OCI-LY7 (cell line): ENCODE data around the gene DAGLA. TPM values are rescaled to one million over a fixed set of nuclear protein-coding genes. Genes with fewer than 3 reads are reported as not detected.
A peak's percentile ranks its signal among the peaks of the same experiment; 100 is the strongest.

Experiments
- BruUV-seq: library from RNA; stranded (reverse); fragments of 400-500 nt; replicated peaks from 2 replicates; lab custom pipeline; 2021; lab: Mats Ljungman, UMichigan
- CTCF ChIA-PET: fragments of 300-600 bp; sonication (Branson Sonifier 250); formaldehyde crosslinking; loops from one replicate; lab custom pipeline; 2022; ENCODE audit warnings: antibody characterized with exemption; ENCODE audit not compliant: unreplicated experiment; lab: Charles Lee
- POLR2A ChIA-PET: fragments of 300-600 bp; sonication (Branson Sonifier 250); formaldehyde crosslinking; loops from one replicate; lab custom pipeline; 2022; ENCODE audit warnings: antibody characterized with exemption; lab: Charles Lee
- DNase-seq: peaks from one replicate; pipeline ENCODE4 v3.0.0-alpha.2; 2015; ENCODE audit warnings: low spot score
- H2AFZ ChIP-seq: fragments of 200-600 bp; sonication (generic), shearing (Covaris generic); 2 replicates; pipeline ENCODE4 v1.6.1; 2014; ENCODE audit warnings: mild to moderate bottlenecking, antibody characterized with exemption, low read length, moderate library complexity
- H3K27ac ChIP-seq: fragments of 200-600 bp; sonication (generic); 2 replicates; pipeline ENCODE4 v1.5.1; 2014; ENCODE audit warnings: mixed run types, low read depth, mild to moderate bottlenecking, moderate library complexity, low read length, inconsistent platforms; ENCODE audit not compliant: poor library complexity, severe bottlenecking
- H3K36me3 ChIP-seq: fragments of 200-600 bp; sonication (generic); 2 replicates; pipeline ENCODE4 v1.6.1; 2014; ENCODE audit warnings: mild to moderate bottlenecking, antibody characterized with exemption, low read length, moderate library complexity, mixed read lengths; ENCODE audit not compliant: insufficient read depth
- H3K4me1 ChIP-seq: fragments of 200-600 bp; sonication (generic); 2 replicates; pipeline ENCODE4 v1.5.1; 2014; ENCODE audit warnings: mild to moderate bottlenecking, low read length; ENCODE audit not compliant: insufficient read depth, poor library complexity, severe bottlenecking
- H3K4me2 ChIP-seq: fragments of 200-600 bp; sonication (generic); 2 replicates; pipeline ENCODE4 v1.6.1; 2014; ENCODE audit warnings: mild to moderate bottlenecking, low read length
- H3K4me3 ChIP-seq: fragments of 200-600 bp; sonication (generic); 2 replicates; pipeline ENCODE4 v1.5.1; 2014; ENCODE audit warnings: mild to moderate bottlenecking, low read depth, low read length; ENCODE audit not compliant: poor library complexity, severe bottlenecking
- H3K79me2 ChIP-seq: fragments of 200-600 bp; sonication (generic); 2 replicates; pipeline ENCODE4 v1.6.1; 2016; ENCODE audit warnings: low read depth, mild to moderate bottlenecking, low read length, moderate library complexity, mixed read lengths; ENCODE audit not compliant: insufficient read depth
- H3K9me2 ChIP-seq: fragments of 200-600 bp; sonication (generic); 2 replicates; pipeline ENCODE4 v1.6.1; 2016; ENCODE audit warnings: mild to moderate bottlenecking, low read length, mixed read lengths; ENCODE audit not compliant: insufficient read depth
- H3K9me3 ChIP-seq: fragments of 200-600 bp; sonication (generic); 2 replicates; pipeline ENCODE4 v1.6.1; 2014; ENCODE audit warnings: mild to moderate bottlenecking, mixed run types, low read length, mixed read lengths
- H4K20me1 ChIP-seq: fragments of 200-600 bp; sonication (generic); 2 replicates; pipeline ENCODE4 v1.6.1; 2014; ENCODE audit warnings: mild to moderate bottlenecking, antibody characterized with exemption, low read length, moderate library complexity, mixed read lengths; ENCODE audit not compliant: insufficient read depth
- CTCF ChIP-seq: fragments of 200-600 bp; sonication (generic); conservative IDR thresholded peaks from 2 replicates; pipeline ENCODE4 v1.5.1; 2014; ENCODE audit warnings: mild to moderate bottlenecking, antibody characterized with exemption, low read length, moderate library complexity, mixed read lengths
- EZH2phosphoT487 ChIP-seq: fragments of 200-600 bp; sonication (generic); IDR thresholded peaks from 2 replicates; pipeline ENCODE4 v1.6.1; 2018; ENCODE audit warnings: low read depth, borderline replicate concordance, mild to moderate bottlenecking, mixed run types, antibody characterized with exemption, low read length, moderate library complexity, mixed read lengths
- intact Hi-C: fragments of 100-400 bp; cut with micrococcal nuclease; formaldehyde crosslinking; loops from one replicate; pipeline ENCODE4 v1.10.0; 2022; ENCODE audit not compliant: unreplicated experiment
- total RNA-seq, 2 experiments: library from RNA; depleted of rRNA in 1 of 2; stranded (reverse); fragments of >200 nt in 1 of 2; shearing (Covaris generic) in 1 of 2; gene quantifications; 2 replicates each; pipeline ENCODE4 v1.2.3, GENCODE V29; 2014 to 2022

DAGLA gene
- total RNA-seq, 2 experiments from 2014 or later = not detected

GRCh38 chr11:61746442-61747191, 66.4 kb downstream of the DAGLA start:
- Histone ChIP-seq H2AFZ (no peak overlapping the region), H4K20me1 (no peaks in the 10 kb centered on the region), H3K9me3 (no peaks in the 10 kb centered on the region), H3K4me3 (no peak overlapping the region), H3K4me1 (no peaks in the 10 kb centered on the region), H3K79me2 (no peaks in the 10 kb centered on the region), H3K9me2 (no peaks in the 10 kb centered on the region), H3K4me2 (no peak overlapping the region), H3K27ac (no peak overlapping the region), H3K36me3 (no peaks in the 10 kb centered on the region)
- intact Hi-C loops = loop anchor here (1.0 to 5.0 kb wide), 2 partner anchors 30 to 361 kb away; no protein-coding TSS in a partner anchor
- ChIA-PET CTCF (no interaction called here), POLR2A (no interaction called here)
- DNase-seq = no peak
- no TSS peak for BruUV-seq
- TF ChIP-seq CTCF (no peak), EZH2phosphoT487 (no peak)

DNA sequence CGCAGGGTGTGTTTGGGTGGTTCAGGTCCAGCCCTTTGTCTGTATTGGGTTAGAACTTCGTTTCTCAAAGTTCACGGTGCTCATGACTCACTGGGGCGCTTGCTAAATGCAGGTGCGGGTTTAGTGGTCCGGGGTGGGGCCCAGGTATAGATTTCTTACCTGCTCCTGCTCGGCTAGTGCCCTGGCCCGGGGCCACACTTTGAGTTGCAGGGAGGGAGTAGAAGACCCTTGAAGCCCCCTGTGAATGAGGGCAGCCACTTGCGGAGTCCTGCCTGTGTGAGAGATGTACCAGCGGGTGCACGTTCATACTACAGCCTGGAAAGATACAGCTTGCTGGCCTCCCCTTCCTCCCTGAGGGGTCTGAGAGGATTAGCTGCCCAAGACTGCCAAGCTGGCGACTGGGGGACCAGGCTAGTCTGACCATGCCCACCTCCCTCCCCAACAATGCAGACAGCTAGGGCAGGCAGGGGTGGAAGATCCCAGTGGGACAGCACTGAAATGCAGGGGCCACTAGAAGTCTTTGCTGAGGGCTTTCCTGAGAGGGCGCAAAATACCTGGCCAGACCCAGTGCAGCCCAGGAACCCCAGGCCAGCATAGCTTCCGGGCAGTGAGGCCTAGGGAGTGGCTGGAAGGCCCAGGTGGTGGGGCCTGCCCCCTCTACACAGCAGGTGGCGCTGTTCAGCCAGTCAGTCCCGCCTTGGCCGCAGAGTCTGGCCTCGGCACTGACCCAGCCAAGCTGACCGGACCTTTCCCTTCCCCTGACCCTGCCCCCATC, 67.2 kb downstream of the DAGLA start:
- POLR2A ChIA-PET = no interaction called here

More for the DNA sequence above, 67.2 kb downstream of the DAGLA start:
- no peak for TF ChIP-seq EZH2phosphoT487
- TF ChIP-seq CTCF = peak; percentile 90
- Histone ChIP-seq H3K9me3 (no peaks in the 10 kb centered on the region), H3K79me2 (no peaks in the 10 kb centered on the region), H3K4me2 (no peak overlapping the region), H4K20me1 (no peaks in the 10 kb centered on the region), H3K9me2 (no peaks in the 10 kb centered on the region), H3K36me3 (no peaks in the 10 kb centered on the region), H3K4me3 (no peak overlapping the region), H2AFZ (no peak overlapping the region), H3K27ac (no peak overlapping the region), H3K4me1 (no peaks in the 10 kb centered on the region)
- intact Hi-C loops = loop anchor here (1.0 to 5.0 kb wide), 2 partner anchors 29 to 360 kb away; no protein-coding TSS in a partner anchor
- DNase-seq = peak; percentile 53
- CTCF ChIA-PET = interaction anchor here (0.6 kb wide), 1 partner anchor 360 kb away, joined by 3 read pairs; no protein-coding TSS in a partner anchor
- no TSS peak for BruUV-seq
